H9 (cell line): ENCODE results near the gene CDK12. TPM values are rescaled to one million over a fixed set of nuclear protein-coding genes. Genes with fewer than 3 reads are reported as not detected.

ENCODE experiments used
- DNase-seq: peaks from one replicate; pipeline ENCODE4 v3.0.0-alpha.2; 2017
- H2AFZ ChIP-seq: one replicate; pipeline ENCODE4 v1.6.1; 2013; ENCODE audit warnings: mild to moderate bottlenecking, low read length, control low read depth, moderate library complexity
- H2AK5ac ChIP-seq: 2 replicates; pipeline ENCODE4 v1.6.1; 2013; ENCODE audit warnings: low read length, control low read depth, mixed read lengths; ENCODE audit not compliant: insufficient read length
- H2BK120ac ChIP-seq: one replicate; pipeline ENCODE4 v1.6.1; 2013; ENCODE audit warnings: low read depth, mild to moderate bottlenecking, low read length, control low read depth, inconsistent platforms; ENCODE audit not compliant: poor library complexity, severe bottlenecking
- H2BK12ac ChIP-seq: 2 replicates; pipeline ENCODE4 v1.6.1; 2013; ENCODE audit warnings: low read length, control low read depth, mixed read lengths, low read depth; ENCODE audit not compliant: insufficient read length
- H2BK15ac ChIP-seq: 2 replicates; pipeline ENCODE4 v1.6.1; 2013; ENCODE audit warnings: low read depth, low read length, control low read depth
- H2BK20ac ChIP-seq: one replicate; pipeline ENCODE4 v1.6.1; 2013; ENCODE audit warnings: low read depth, mild to moderate bottlenecking, low read length, control low read depth, inconsistent platforms; ENCODE audit not compliant: poor library complexity, severe bottlenecking
- H2BK5ac ChIP-seq: 2 replicates; pipeline ENCODE4 v1.6.1; 2013; ENCODE audit warnings: low read length, control low read depth, mixed read lengths; ENCODE audit not compliant: insufficient read length
- H3K14ac ChIP-seq: 2 replicates; pipeline ENCODE4 v1.6.1; 2013; ENCODE audit warnings: low read length, control low read depth; ENCODE audit not compliant: insufficient read depth
- H3K18ac ChIP-seq: 2 replicates; pipeline ENCODE4 v1.6.1; 2013; ENCODE audit warnings: low read depth, mild to moderate bottlenecking, mixed read lengths, low read length, control low read depth; ENCODE audit not compliant: insufficient read length
- H3K23ac ChIP-seq: 2 replicates; pipeline ENCODE4 v1.6.1; 2013; ENCODE audit warnings: low read length, control low read depth, mixed read lengths, low read depth; ENCODE audit not compliant: insufficient read length
- H3K23me2 ChIP-seq: 2 replicates; pipeline ENCODE4 v1.6.1; 2013; ENCODE audit warnings: low read depth, mild to moderate bottlenecking, mixed read lengths, low read length, control low read depth; ENCODE audit not compliant: insufficient read length, poor library complexity, severe bottlenecking
- H3K27ac ChIP-seq: 2 replicates; pipeline ENCODE4 v1.5.1; 2013; ENCODE audit warnings: low read length, control low read depth, mixed read lengths, low read depth; ENCODE audit not compliant: insufficient read length
- H3K27me3 ChIP-seq: 2 replicates; pipeline ENCODE4 v1.6.1; 2013; ENCODE audit warnings: low read length, control low read depth, inconsistent platforms; ENCODE audit not compliant: insufficient read depth
- H3K4ac ChIP-seq: 2 replicates; pipeline ENCODE4 v1.6.1; 2013; ENCODE audit warnings: low read depth, mild to moderate bottlenecking, control low read depth, inconsistent platforms, low read length, moderate library complexity
- H3K4me1 ChIP-seq: 2 replicates; pipeline ENCODE4 v1.6.1; 2013; ENCODE audit warnings: low read length, control low read depth, inconsistent platforms; ENCODE audit not compliant: insufficient read depth
- H3K4me2 ChIP-seq: 2 replicates; pipeline ENCODE4 v1.6.1; 2013; ENCODE audit warnings: low read length, control low read depth, mixed read lengths; ENCODE audit not compliant: insufficient read length, insufficient read depth
- H3K56ac ChIP-seq: 2 replicates; pipeline ENCODE4 v1.6.1; 2013; ENCODE audit warnings: low read depth, mild to moderate bottlenecking, mixed read lengths, low read length, control low read depth; ENCODE audit not compliant: insufficient read length
- H3K79me1 ChIP-seq: 2 replicates; pipeline ENCODE4 v1.6.1; 2013; ENCODE audit warnings: low read depth, mild to moderate bottlenecking, moderate library complexity, low read length, control low read depth, inconsistent platforms; ENCODE audit not compliant: insufficient read depth, poor library complexity, severe bottlenecking
- H3K79me2 ChIP-seq: 2 replicates; pipeline ENCODE4 v1.6.1; 2013; ENCODE audit warnings: low read length, control low read depth, inconsistent platforms; ENCODE audit not compliant: insufficient read depth
- H3K9ac ChIP-seq: 2 replicates; pipeline ENCODE4 v1.6.1; 2013; ENCODE audit warnings: low read length, control low read depth, mixed read lengths; ENCODE audit not compliant: insufficient read length; ENCODE audit errors: extremely low read depth
- H3K9me3 ChIP-seq: one replicate; pipeline ENCODE4 v1.6.1; 2013; ENCODE audit warnings: low read depth, low read length, inconsistent platforms; ENCODE audit not compliant: control insufficient read depth
- H3T11ph ChIP-seq: one replicate; pipeline ENCODE4 v1.6.1; 2013; ENCODE audit warnings: mild to moderate bottlenecking, low read length, control low read depth, inconsistent platforms
- H4K20me1 ChIP-seq: one replicate; pipeline ENCODE4 v1.6.1; 2013; ENCODE audit not compliant: control insufficient read depth, insufficient read length, insufficient read depth
- H4K5ac ChIP-seq: 2 replicates; pipeline ENCODE4 v1.6.1; 2013; ENCODE audit warnings: low read depth, mild to moderate bottlenecking, mixed read lengths, low read length, control low read depth; ENCODE audit not compliant: insufficient read length
- H4K8ac ChIP-seq: replicated peaks from 2 replicates; pipeline ENCODE4 v1.6.1; 2013; ENCODE audit warnings: low read length, control low read depth, mixed read lengths, low read depth; ENCODE audit not compliant: insufficient read length
- H4K91ac ChIP-seq: 2 replicates; pipeline ENCODE4 v1.6.1; 2013; ENCODE audit warnings: low read depth, mild to moderate bottlenecking, moderate library complexity, mixed read lengths, low read length, control low read depth; ENCODE audit not compliant: insufficient read length
- H3K27ac Mint-ChIP-seq, 3 experiments: 2 replicates in 2 of 3; 3 replicates in 1 of 3; pipeline ENCODE4 v1.8.0; 2020 to 2021; ENCODE audit warnings: mixed read lengths in 3 of 3, mild to moderate bottlenecking in 1 of 3, moderate library complexity in 1 of 3
- H3K27me3 Mint-ChIP-seq: 2 replicates; pipeline ENCODE4 v1.8.0; 2021; ENCODE audit warnings: low read depth, mild to moderate bottlenecking, moderate library complexity, mixed read lengths
- H3K36me3 Mint-ChIP-seq, 3 experiments: 2 replicates in 2 of 3; 3 replicates in 1 of 3; pipeline ENCODE4 v1.8.0; 2020 to 2021; ENCODE audit warnings: low read depth in 3 of 3, mixed read lengths in 3 of 3; ENCODE audit not compliant: insufficient read depth in 1 of 3
- H3K4me1 Mint-ChIP-seq, 2 experiments: 2 replicates each; pipeline ENCODE4 v1.8.0; 2020; ENCODE audit warnings: mixed read lengths in 2 of 2
- H3K4me3 Mint-ChIP-seq, 2 experiments: 2 replicates in 1 of 2; 3 replicates in 1 of 2; pipeline ENCODE4 v1.8.0; 2020 to 2021; ENCODE audit warnings: mild to moderate bottlenecking in 2 of 2, mixed read lengths in 2 of 2, moderate library complexity in 1 of 2
- H3K9me3 Mint-ChIP-seq, 2 experiments: 2 replicates in 1 of 2; 3 replicates in 1 of 2; pipeline ENCODE4 v1.8.0; 2020; ENCODE audit warnings: mild to moderate bottlenecking in 2 of 2, mixed read lengths in 2 of 2, moderate library complexity in 1 of 2
- WGBS: extraction: QIAGEN DNeasy Blood & Tissue Kit; methylation state at CpG from one replicate; pipeline ENCODE4 v1.1.7; 2013; ENCODE audit warnings: missing lambda C conversion rate, low lambda C conversion rate, mixed read lengths; ENCODE audit not compliant: insufficient read length; ENCODE audit errors: extremely low coverage; 5-methylcytosine and 5-hydroxymethylcytosine counted together
- total RNA-seq: library from RNA; stranded (reverse); gene quantifications from 2 replicates; pipeline ENCODE4 v1.2.1, GENCODE V29; 2021
- TF ChIP-seq, protein P1 (sequence below): fragments of 200-600 bp; sonication (generic); conservative IDR thresholded peaks from 3 replicates; pipeline ENCODE4 v1.8.0; 2021; ENCODE audit warnings: antibody characterized with exemption, mild to moderate bottlenecking

The CDK12 gene
- total RNA-seq, 1 experiment from 2014 or later = 87.6 TPM

DNA sequence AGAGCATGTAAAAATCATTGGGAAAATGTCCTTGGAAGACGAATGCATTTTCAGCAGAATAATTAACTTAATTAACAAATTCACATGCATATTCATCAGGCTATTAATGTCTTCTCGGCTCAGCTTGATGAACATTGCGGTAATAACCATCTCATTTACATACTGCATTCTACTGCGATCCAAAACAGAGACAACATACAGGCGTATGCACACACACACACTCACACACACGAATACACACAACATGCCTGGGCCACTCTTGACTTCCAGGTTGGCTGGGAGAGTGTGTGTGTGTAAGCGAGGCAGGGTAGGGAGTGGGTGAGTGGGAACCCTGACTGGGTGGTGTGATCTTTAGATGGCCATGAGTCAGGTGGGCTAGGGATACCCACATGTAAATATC lies 101.7 kb downstream of the CDK12 start:
- Histone ChIP-seq H4K5ac (no peak overlapping the region), H2BK15ac (no peak overlapping the region), H3K14ac (no peak overlapping the region), H3K9me3 (no peaks in the 10 kb centered on the region), H4K20me1 (no peaks in the 10 kb centered on the region), H3K23me2 (no peaks in the 10 kb centered on the region), H3K4me2 (no peak overlapping the region), H2BK5ac (no peak overlapping the region), H3K18ac (peak overlapping the region; percentile 65), H3K23ac (no peak overlapping the region), H2AFZ (no peak overlapping the region), H4K91ac (no peak overlapping the region), H2BK20ac (no peak overlapping the region), H3K27ac (no peak overlapping the region), H2BK12ac (no peak overlapping the region), H2AK5ac (no peak overlapping the region), H3K79me2 (no peaks in the 10 kb centered on the region), H2BK120ac (no peak overlapping the region), H4K8ac (no peak overlapping the region), H3K27me3 (no peaks in the 10 kb centered on the region), H3K79me1 (no peaks in the 10 kb centered on the region), H3T11ph (no peak overlapping the region), H3K9ac (no peak overlapping the region), H3K4ac (no peak overlapping the region), H3K4me1 (peaks cover 6% of the 10 kb centered on the region; the same call in 1 of the 2 replicates), H3K56ac (no peak overlapping the region)
- Mint-ChIP-seq H3K4me1 (peaks cover 14 to 25% of the 10 kb centered on the region in 2 experiments), H3K27ac (no peak overlapping the region), H3K9me3 (no peaks in the 10 kb centered on the region), H3K36me3 (peaks cover 0 to 7% (median 2%) of the 10 kb centered on the region in 3 experiments; a peak in 2 of 7 replicates), H3K27me3 (no peaks in the 10 kb centered on the region; the same call in 1 of the 2 replicates), H3K4me3 (peak overlapping the region in 1 of 2 experiments; percentile 71; a peak in 1 of 5 replicates)
- TF ChIP-seq, protein P1, sequence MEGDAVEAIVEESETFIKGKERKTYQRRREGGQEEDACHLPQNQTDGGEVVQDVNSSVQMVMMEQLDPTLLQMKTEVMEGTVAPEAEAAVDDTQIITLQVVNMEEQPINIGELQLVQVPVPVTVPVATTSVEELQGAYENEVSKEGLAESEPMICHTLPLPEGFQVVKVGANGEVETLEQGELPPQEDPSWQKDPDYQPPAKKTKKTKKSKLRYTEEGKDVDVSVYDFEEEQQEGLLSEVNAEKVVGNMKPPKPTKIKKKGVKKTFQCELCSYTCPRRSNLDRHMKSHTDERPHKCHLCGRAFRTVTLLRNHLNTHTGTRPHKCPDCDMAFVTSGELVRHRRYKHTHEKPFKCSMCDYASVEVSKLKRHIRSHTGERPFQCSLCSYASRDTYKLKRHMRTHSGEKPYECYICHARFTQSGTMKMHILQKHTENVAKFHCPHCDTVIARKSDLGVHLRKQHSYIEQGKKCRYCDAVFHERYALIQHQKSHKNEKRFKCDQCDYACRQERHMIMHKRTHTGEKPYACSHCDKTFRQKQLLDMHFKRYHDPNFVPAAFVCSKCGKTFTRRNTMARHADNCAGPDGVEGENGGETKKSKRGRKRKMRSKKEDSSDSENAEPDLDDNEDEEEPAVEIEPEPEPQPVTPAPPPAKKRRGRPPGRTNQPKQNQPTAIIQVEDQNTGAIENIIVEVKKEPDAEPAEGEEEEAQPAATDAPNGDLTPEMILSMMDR = no peak
- WGBS = no CpG with 5 or more reads among the region's 7 CpGs
- no peak for DNase-seq
